ENCODE results near the gene SPOCK1.

The SPOCK1 gene

DNA sequence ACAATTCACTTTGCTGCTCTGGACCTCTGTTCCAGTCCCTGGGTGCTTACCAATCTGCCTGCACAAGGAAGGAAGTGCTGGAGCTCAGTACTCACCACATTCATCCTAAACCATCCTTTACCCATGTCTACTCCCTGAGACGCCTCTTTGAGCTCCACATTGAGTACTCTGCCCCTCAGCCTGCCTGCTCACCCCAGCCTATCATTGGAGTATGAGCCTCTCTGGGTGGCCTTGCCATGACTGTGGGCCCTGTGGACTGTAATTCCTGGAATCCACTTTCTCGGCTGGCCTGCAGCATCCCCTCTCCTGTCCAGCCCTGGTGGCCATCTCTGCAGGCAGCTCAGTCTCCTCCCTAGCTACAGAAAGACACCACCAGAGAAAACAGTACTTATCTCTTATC is 428.6 kb downstream of the SPOCK1 start:
- Histone ChIP-seq H3K9ac (ENCODE audit: low read depth in 1 of 2, low read length in 2 of 2) (no peak overlapping the region), H3K27me3 (ENCODE audit: control insufficient read depth in 2 of 2, insufficient read depth in 2 of 2, low read length in 2 of 2) (no peaks in the 10 kb centered on the region), H3K36me3 (ENCODE audit: control insufficient read depth in 2 of 2, insufficient read depth in 2 of 2, low read length in 2 of 2) (no peaks in the 10 kb centered on the region), H3K9me3 (ENCODE audit: control insufficient read depth in 2 of 2, low read length in 2 of 2) (no peaks in the 10 kb centered on the region), H3K4me3 (ENCODE audit: low read length in 2 of 2) (no peak overlapping the region), H3K27ac (ENCODE audit: low read depth in 2 of 2, low read length in 2 of 2) (no peak overlapping the region), H3K4me1 (ENCODE audit: control insufficient read depth in 2 of 2, insufficient read depth in 2 of 2, low read length in 2 of 2) (no peaks in the 10 kb centered on the region)

DNA sequence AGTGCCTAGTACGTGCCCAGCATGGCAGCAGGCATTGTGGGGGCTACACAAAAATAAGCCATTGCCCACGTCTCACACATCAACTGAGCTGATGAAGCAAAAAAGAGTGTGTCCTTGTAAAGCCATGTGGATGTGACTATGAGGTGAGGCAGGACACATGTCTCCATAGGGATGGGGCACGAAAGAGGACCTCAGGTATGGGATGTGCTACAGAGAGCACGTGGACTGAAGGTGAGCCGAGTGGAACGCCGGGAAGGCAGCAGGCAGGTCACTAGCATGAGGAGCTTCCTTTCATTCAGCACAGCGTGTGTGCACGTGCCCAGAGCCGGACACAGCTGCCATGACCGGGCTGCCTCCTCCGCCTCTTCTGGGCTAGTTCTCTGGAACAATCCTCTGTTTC is 429.8 kb downstream of the SPOCK1 start:
- no peak overlapping the region for H3K9ac ChIP-seq (ENCODE audit: low read depth in 1 of 2, low read length in 2 of 2)
- H3K36me3 ChIP-seq (ENCODE audit: control insufficient read depth in 2 of 2, insufficient read depth in 2 of 2, low read length in 2 of 2) = no peaks in the 10 kb centered on the region
- H3K27me3 ChIP-seq (ENCODE audit: control insufficient read depth in 2 of 2, insufficient read depth in 2 of 2, low read length in 2 of 2) = no peaks in the 10 kb centered on the region
- no peaks in the 10 kb centered on the region for H3K9me3 ChIP-seq (ENCODE audit: control insufficient read depth in 2 of 2, low read length in 2 of 2)
- H3K27ac ChIP-seq (ENCODE audit: low read depth in 2 of 2, low read length in 2 of 2) = no peak overlapping the region
- no peak overlapping the region for H3K4me3 ChIP-seq (ENCODE audit: low read length in 2 of 2)
- H3K4me1 ChIP-seq (ENCODE audit: control insufficient read depth in 2 of 2, insufficient read depth in 2 of 2, low read length in 2 of 2) = no peaks in the 10 kb centered on the region

DNA sequence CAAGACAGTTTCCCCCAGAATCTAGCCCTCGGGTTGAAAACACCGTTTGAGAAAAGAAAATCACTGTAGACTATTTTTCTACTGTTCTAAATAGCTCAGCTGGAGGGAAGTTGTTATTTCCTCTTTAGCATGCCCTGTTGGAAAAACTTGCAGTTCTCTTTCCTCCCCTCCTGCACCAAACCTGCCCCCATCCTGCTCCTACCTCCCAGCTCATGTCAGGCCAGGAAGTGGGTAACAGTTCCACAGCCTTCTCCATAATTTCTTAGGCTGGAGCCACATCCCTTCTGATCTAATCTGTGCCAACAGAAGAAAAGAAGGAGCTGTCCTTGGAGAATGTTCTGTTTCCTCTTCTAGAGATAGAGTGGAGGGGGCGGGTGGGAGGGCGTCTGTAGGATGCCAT is 437.7 kb downstream of the SPOCK1 start:
- H3K36me3 ChIP-seq (ENCODE audit: control insufficient read depth in 2 of 2, insufficient read depth in 2 of 2, low read length in 2 of 2) = no peaks in the 10 kb centered on the region
- no peaks in the 10 kb centered on the region for H3K27me3 ChIP-seq (ENCODE audit: control insufficient read depth in 2 of 2, insufficient read depth in 2 of 2, low read length in 2 of 2)
- H3K4me3 ChIP-seq (ENCODE audit: low read length in 2 of 2) = no peak overlapping the region
- no peak overlapping the region for H3K27ac ChIP-seq (ENCODE audit: low read depth in 2 of 2, low read length in 2 of 2)
- no peaks in the 10 kb centered on the region for H3K4me1 ChIP-seq (ENCODE audit: control insufficient read depth in 2 of 2, insufficient read depth in 2 of 2, low read length in 2 of 2)
- no peaks in the 10 kb centered on the region for H3K9me3 ChIP-seq (ENCODE audit: control insufficient read depth in 2 of 2, low read length in 2 of 2)
- no peak overlapping the region for H3K9ac ChIP-seq (ENCODE audit: low read depth in 1 of 2, low read length in 2 of 2)

DNA sequence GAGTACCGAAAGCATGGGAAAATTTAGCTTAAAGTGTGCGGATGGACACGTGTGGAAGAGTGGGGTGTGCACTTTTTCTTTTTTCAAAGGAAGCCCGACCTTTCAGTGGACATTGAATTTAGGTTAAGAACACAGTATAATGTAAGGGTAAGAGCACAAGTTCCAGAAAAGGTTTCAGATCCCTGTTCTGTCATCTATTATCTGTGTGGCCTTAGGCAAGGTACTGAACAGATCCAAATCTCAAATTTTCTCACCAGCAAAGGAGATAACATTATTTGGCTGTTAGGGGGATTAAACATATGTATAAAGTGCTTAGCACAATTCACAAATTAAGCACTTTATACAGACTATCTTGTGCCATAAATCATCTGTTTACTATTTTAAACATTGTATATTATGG is 441.0 kb downstream of the SPOCK1 start:
- no peaks in the 10 kb centered on the region for H3K9me3 ChIP-seq (ENCODE audit: control insufficient read depth in 2 of 2, low read length in 2 of 2)
- H3K4me3 ChIP-seq (ENCODE audit: low read length in 2 of 2) = no peak overlapping the region
- H3K27me3 ChIP-seq (ENCODE audit: control insufficient read depth in 2 of 2, insufficient read depth in 2 of 2, low read length in 2 of 2) = no peaks in the 10 kb centered on the region
- no peak overlapping the region for H3K9ac ChIP-seq (ENCODE audit: low read depth in 1 of 2, low read length in 2 of 2)
- H3K36me3 ChIP-seq (ENCODE audit: control insufficient read depth in 2 of 2, insufficient read depth in 2 of 2, low read length in 2 of 2) = no peaks in the 10 kb centered on the region
- H3K4me1 ChIP-seq (ENCODE audit: control insufficient read depth in 2 of 2, insufficient read depth in 2 of 2, low read length in 2 of 2) = no peaks in the 10 kb centered on the region
- no peak overlapping the region for H3K27ac ChIP-seq (ENCODE audit: low read depth in 2 of 2, low read length in 2 of 2)

DNA sequence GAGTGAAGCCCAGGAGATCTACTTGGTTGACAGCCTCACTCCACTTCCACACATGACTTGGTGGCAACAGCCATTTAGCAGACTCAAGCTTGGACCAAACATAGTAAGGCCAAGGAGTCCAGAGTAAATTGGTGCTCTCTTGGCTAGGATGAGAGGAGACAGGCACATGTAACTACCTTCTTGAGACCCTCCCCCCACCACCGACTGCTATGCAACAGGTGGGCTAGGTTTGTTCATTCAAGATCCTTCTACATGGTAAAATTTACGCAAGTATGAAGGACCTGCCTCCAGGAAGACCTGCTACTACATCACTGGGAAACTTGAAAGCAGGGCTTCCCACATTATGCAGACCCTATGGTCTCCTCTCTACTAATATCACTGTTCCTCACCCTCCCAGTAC is 442.4 kb downstream of the SPOCK1 start:
- H3K4me1 ChIP-seq (ENCODE audit: control insufficient read depth in 2 of 2, insufficient read depth in 2 of 2, low read length in 2 of 2) = no peaks in the 10 kb centered on the region
- H3K9ac ChIP-seq (ENCODE audit: low read depth in 1 of 2, low read length in 2 of 2) = no peak overlapping the region
- no peak overlapping the region for H3K27ac ChIP-seq (ENCODE audit: low read depth in 2 of 2, low read length in 2 of 2)
- no peaks in the 10 kb centered on the region for H3K27me3 ChIP-seq (ENCODE audit: control insufficient read depth in 2 of 2, insufficient read depth in 2 of 2, low read length in 2 of 2)
- no peaks in the 10 kb centered on the region for H3K9me3 ChIP-seq (ENCODE audit: control insufficient read depth in 2 of 2, low read length in 2 of 2)
- no peak overlapping the region for H3K4me3 ChIP-seq (ENCODE audit: low read length in 2 of 2)
- H3K36me3 ChIP-seq (ENCODE audit: control insufficient read depth in 2 of 2, insufficient read depth in 2 of 2, low read length in 2 of 2) = no peaks in the 10 kb centered on the region

DNA sequence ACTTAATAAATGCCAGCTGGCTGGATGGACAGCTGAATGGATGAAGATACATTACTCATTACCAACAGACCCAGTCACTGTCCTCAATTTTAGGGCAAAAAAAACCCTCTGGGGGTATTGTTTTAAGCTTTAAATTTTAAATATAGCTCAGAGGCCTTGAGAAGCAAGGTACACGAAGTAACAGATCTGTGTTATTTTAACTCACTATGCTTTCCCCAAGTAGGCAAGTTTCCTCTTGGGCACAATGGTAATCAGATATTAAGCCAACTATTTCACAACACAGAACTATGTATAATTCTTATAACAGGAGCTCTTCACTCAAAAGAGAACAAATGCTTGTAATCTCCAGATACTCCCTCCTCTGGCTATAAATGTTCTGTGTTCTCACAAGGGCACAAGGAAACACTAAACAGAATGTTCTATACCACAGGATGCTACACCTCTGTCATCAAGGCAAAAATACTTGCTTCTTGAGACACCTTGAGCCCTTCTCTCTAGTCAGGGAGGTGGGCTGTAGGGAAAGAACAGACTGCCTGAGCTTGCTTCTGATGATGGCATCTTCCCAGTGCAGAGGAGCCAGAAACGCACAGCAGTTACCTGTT is 443.8 kb downstream of the SPOCK1 start:
- H3K9ac ChIP-seq (ENCODE audit: low read depth in 1 of 2, low read length in 2 of 2) = no peak overlapping the region
- H3K4me1 ChIP-seq (ENCODE audit: control insufficient read depth in 2 of 2, insufficient read depth in 2 of 2, low read length in 2 of 2) = no peaks in the 10 kb centered on the region
- no peak overlapping the region for H3K4me3 ChIP-seq (ENCODE audit: low read length in 2 of 2)
- no peaks in the 10 kb centered on the region for H3K9me3 ChIP-seq (ENCODE audit: control insufficient read depth in 2 of 2, low read length in 2 of 2)
- no peak overlapping the region for H3K27ac ChIP-seq (ENCODE audit: low read depth in 2 of 2, low read length in 2 of 2)
- H3K36me3 ChIP-seq (ENCODE audit: control insufficient read depth in 2 of 2, insufficient read depth in 2 of 2, low read length in 2 of 2) = no peaks in the 10 kb centered on the region
- H3K27me3 ChIP-seq (ENCODE audit: control insufficient read depth in 2 of 2, insufficient read depth in 2 of 2, low read length in 2 of 2) = no peaks in the 10 kb centered on the region

DNA sequence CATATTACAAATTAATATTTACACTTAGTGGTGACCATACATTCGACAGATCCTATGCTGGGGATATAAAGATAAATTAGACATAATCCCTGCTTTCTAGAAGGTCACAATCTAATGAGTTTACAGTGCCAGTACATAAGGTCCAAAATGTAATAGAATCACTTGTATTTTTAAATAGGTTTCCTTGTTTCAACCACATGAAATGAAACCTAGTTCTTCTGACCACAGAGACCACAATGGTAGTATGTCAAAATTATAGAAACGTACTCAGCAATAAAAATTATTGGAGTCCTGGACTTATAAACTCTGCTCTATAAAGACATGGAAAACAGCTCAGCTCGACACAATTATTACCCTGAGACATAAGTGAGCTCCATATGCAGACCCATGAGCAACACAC is 444.3 kb downstream of the SPOCK1 start:
- H3K4me3 ChIP-seq (ENCODE audit: low read length in 2 of 2) = no peak overlapping the region
- no peaks in the 10 kb centered on the region for H3K36me3 ChIP-seq (ENCODE audit: control insufficient read depth in 2 of 2, insufficient read depth in 2 of 2, low read length in 2 of 2)
- H3K9me3 ChIP-seq (ENCODE audit: control insufficient read depth in 2 of 2, low read length in 2 of 2) = no peaks in the 10 kb centered on the region
- H3K9ac ChIP-seq (ENCODE audit: low read depth in 1 of 2, low read length in 2 of 2) = no peak overlapping the region
- H3K27ac ChIP-seq (ENCODE audit: low read depth in 2 of 2, low read length in 2 of 2) = no peak overlapping the region
- no peaks in the 10 kb centered on the region for H3K4me1 ChIP-seq (ENCODE audit: control insufficient read depth in 2 of 2, insufficient read depth in 2 of 2, low read length in 2 of 2)
- H3K27me3 ChIP-seq (ENCODE audit: control insufficient read depth in 2 of 2, insufficient read depth in 2 of 2, low read length in 2 of 2) = no peaks in the 10 kb centered on the region

DNA sequence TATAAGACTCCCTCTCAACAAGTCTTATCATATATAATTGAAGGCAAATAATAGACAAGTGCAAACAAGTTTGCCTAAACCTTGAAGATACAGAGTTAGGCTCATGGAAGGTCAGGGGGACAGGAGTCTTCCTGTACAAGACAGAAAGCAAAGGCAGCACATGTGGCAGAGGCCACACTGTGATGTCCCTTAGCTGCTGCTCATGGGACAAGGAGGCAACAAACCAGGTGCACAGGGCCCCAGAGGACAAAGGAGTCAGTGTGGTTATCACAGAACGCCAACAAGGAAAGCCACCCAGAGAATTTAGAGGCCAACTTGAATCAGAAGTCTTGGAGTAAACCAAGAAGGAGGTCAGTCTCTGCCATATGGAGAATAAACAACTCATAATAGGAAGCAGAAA is 444.8 kb downstream of the SPOCK1 start:
- Histone ChIP-seq H3K9me3 (ENCODE audit: control insufficient read depth in 2 of 2, low read length in 2 of 2) (no peaks in the 10 kb centered on the region), H3K27me3 (ENCODE audit: control insufficient read depth in 2 of 2, insufficient read depth in 2 of 2, low read length in 2 of 2) (no peaks in the 10 kb centered on the region), H3K27ac (ENCODE audit: low read depth in 2 of 2, low read length in 2 of 2) (no peak overlapping the region), H3K4me3 (ENCODE audit: low read length in 2 of 2) (no peak overlapping the region), H3K9ac (ENCODE audit: low read depth in 1 of 2, low read length in 2 of 2) (no peak overlapping the region), H3K36me3 (ENCODE audit: control insufficient read depth in 2 of 2, insufficient read depth in 2 of 2, low read length in 2 of 2) (no peaks in the 10 kb centered on the region), H3K4me1 (ENCODE audit: control insufficient read depth in 2 of 2, insufficient read depth in 2 of 2, low read length in 2 of 2) (no peaks in the 10 kb centered on the region)

DNA sequence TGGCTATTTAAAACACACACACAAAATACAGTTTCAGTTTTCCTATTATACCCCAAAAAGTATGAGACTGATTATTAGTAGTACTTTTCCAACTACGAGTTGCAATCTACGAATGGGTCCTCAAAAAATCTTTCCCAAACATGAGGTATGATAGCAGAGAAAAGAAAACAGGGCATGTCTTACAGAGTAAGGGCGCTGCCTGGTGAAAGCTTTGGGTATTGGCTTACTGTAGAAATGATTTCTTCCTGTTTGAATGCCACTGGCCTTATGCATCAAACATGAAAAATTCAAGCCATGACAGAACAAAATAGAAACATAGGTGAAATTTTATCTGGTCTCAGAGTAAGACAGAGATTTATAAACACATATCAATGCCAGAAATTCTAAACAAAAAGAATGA is 448.0 kb downstream of the SPOCK1 start:
- no peaks in the 10 kb centered on the region for H3K27me3 ChIP-seq (ENCODE audit: control insufficient read depth in 2 of 2, insufficient read depth in 2 of 2, low read length in 2 of 2)
- H3K4me1 ChIP-seq (ENCODE audit: control insufficient read depth in 2 of 2, insufficient read depth in 2 of 2, low read length in 2 of 2) = no peaks in the 10 kb centered on the region
- H3K4me3 ChIP-seq (ENCODE audit: low read length in 2 of 2) = no peak overlapping the region
- no peak overlapping the region for H3K9ac ChIP-seq (ENCODE audit: low read depth in 1 of 2, low read length in 2 of 2)
- no peaks in the 10 kb centered on the region for H3K36me3 ChIP-seq (ENCODE audit: control insufficient read depth in 2 of 2, insufficient read depth in 2 of 2, low read length in 2 of 2)
- H3K27ac ChIP-seq (ENCODE audit: low read depth in 2 of 2, low read length in 2 of 2) = no peak overlapping the region
- no peaks in the 10 kb centered on the region for H3K9me3 ChIP-seq (ENCODE audit: control insufficient read depth in 2 of 2, low read length in 2 of 2)

DNA sequence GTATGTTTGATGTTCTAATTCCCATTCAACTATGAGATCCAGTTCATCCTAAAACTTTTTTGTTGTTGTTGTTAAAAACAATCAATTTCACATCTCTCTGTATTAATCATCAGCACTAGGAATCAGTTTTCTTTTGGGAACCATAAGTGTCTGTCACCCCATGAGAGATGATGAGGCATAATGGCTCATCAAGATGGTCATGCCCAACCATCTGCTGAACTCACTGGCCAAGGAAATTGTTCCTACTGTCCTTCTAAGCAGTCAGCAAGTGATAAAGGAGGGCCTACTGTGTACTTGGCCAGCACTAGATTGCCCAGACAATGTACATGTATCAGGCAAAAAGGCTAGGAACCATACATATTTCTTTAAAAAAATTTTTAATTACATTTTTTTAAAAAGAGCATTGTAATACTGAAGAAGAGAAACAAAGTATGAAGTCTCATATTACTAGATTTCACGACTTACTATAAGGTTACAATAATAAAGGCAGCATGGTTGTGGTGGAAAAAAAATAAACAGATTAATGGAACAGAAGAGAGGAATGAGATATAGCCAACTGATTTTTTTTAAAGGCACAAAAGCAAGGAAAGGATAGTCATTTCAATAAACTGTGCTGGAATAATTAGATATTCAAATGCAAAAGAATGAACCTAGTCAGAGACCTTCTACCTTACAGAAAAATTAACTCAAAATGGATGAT is 458.3 kb downstream of the SPOCK1 start:
- no peaks in the 10 kb centered on the region for H3K4me1 ChIP-seq (ENCODE audit: control insufficient read depth in 2 of 2, insufficient read depth in 2 of 2, low read length in 2 of 2)
- no peaks in the 10 kb centered on the region for H3K27me3 ChIP-seq (ENCODE audit: control insufficient read depth in 2 of 2, insufficient read depth in 2 of 2, low read length in 2 of 2)
- H3K36me3 ChIP-seq (ENCODE audit: control insufficient read depth in 2 of 2, insufficient read depth in 2 of 2, low read length in 2 of 2) = no peaks in the 10 kb centered on the region
- no peak overlapping the region for H3K9ac ChIP-seq (ENCODE audit: low read depth in 1 of 2, low read length in 2 of 2)
- no peak overlapping the region for H3K4me3 ChIP-seq (ENCODE audit: low read length in 2 of 2)
- no peak overlapping the region for H3K27ac ChIP-seq (ENCODE audit: low read depth in 2 of 2, low read length in 2 of 2)
- H3K9me3 ChIP-seq (ENCODE audit: control insufficient read depth in 2 of 2, low read length in 2 of 2) = peaks cover 0 to 2% of the 10 kb centered on the region in 2 donors

Measured in mucosa of rectum (tissue), 2 donors.